Stimulated activated naive CD8-positive, alpha-beta T cell treated with anti-CD3 and anti-CD28 coated beads, Interleukin-15, Interleukin-2, amounts not matched to agents 100 U/mL and 50 U/mL, for 24 hours (primary cell): Measurements from ENCODE around the gene HES4.
A peak's percentile ranks its signal among the peaks of the same experiment; 100 is the strongest.

ENCODE experiments used
- ATAC-seq: fragments of 150-1000 bp; cut with Tn5 transposase; one replicate; pipeline ENCODE4 v1.10.0; 2021
- DNase-seq: peaks from one replicate; pipeline ENCODE4 v3.0.0; 2021

The HES4 gene

GRCh38 chr1:965526-966134 is 34.3 kb downstream of the HES4 start:
- DNase-seq (no peak), ATAC-seq (peak; percentile 1)

GRCh38 chr1:964691-965525 is 35.0 kb downstream of the HES4 start:
- DNase-seq (no peak), ATAC-seq (no peak)

GRCh38 chr1:963746-964525 is 36.0 kb downstream of the HES4 start:
- no peak for ATAC-seq
- DNase-seq: no peak

GRCh38 chr1:963301-963651 is 36.6 kb downstream of the HES4 start:
- ATAC-seq (no peak), DNase-seq (no peak)

GRCh38 chr1:962381-963300 is 37.3 kb downstream of the HES4 start:
- ATAC-seq: no peak

GRCh38 chr1:961132-961669 is 38.7 kb downstream of the HES4 start:
- ATAC-seq (no peak), DNase-seq (no peak)

More at GRCh38 chr1:962381-963300, 37.3 kb downstream of the HES4 start:
- no peak for DNase-seq

- ATAC-seq: peak; percentile 53
- DNase-seq: peak; percentile 90
These were observed 39.4 kb downstream of the HES4 start, which contains the start of gene KLHL17 for GRCh38 chr1:960363-961131. KLHL17 (plus strand) TSS chr1:960584; CDS start chr1:960694, 110 bp downstream.

- DNase-seq (peak; percentile 30), ATAC-seq (no peak)
These were observed 40.0 kb downstream of the HES4 start for GRCh38 chr1:959731-960362.

GRCh38 chr1:958823-959730 is 40.8 kb downstream of the HES4 start, which contains the start of gene NOC2L:
NOC2L (minus strand) TSS chr1:959256; CDS start chr1:959240, 16 bp downstream.
- ATAC-seq: peak; percentile 87
- peak; percentile 99 for DNase-seq

GRCh38 chr1:956636-957035 is 43.3 kb downstream of the HES4 start:
- ATAC-seq: no peak

GRCh38 chr1:955474-955873 is 44.4 kb downstream of the HES4 start:
- no peak for DNase-seq
- no peak for ATAC-seq

More at GRCh38 chr1:956636-957035, 43.3 kb downstream of the HES4 start:
- DNase-seq: no peak

GRCh38 chr1:954927-955326 is 45.0 kb downstream of the HES4 start:
- DNase-seq (no peak), ATAC-seq (no peak)

- DNase-seq (no peak), ATAC-seq (no peak)
These were observed 46.2 kb downstream of the HES4 start for GRCh38 chr1:953524-954320.

- DNase-seq (no peak), ATAC-seq (no peak)
These were observed 47.3 kb downstream of the HES4 start for GRCh38 chr1:952603-953002.

- DNase-seq: no peak
- no peak for ATAC-seq
These were observed 47.7 kb downstream of the HES4 start for GRCh38 chr1:952201-952600.

GRCh38 chr1:951364-951763 is 48.5 kb downstream of the HES4 start:
- no peak for DNase-seq

GRCh38 chr1:950881-951280 is 49.0 kb downstream of the HES4 start:
- ATAC-seq: no peak
- DNase-seq: no peak

More at GRCh38 chr1:951364-951763, 48.5 kb downstream of the HES4 start:
- ATAC-seq: no peak

GRCh38 chr1:950268-950667 is 49.6 kb downstream of the HES4 start:
- ATAC-seq: no peak
- no peak for DNase-seq
